ENCODE data around the gene THSD4.

DNA sequence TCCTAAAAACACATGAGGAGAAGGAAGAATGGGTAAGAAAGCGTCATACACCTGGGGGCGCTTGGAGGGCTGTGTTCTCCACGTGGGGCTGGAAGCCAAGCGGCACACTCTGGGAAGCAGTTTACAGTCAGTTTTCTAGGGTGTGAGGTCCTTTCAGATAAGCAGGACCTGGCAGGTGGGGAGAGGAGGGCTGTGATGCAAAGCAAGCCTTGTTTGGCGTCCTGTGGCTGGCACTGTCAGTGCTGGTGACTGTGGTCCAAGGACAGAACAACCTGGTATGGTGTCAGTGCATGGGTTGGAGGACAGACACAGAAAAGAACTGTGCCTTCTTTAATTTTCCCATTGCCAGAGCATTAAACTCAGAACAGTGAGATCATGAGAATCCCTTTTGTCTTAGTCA is 434.4 kb downstream of the THSD4 start:
- no peak for TF ChIP-seq EZH2 (IDR thresholded peaks at IDR 0.05; ENCODE audit: low read length, missing control alignments)
- TF ChIP-seq, protein P1, sequence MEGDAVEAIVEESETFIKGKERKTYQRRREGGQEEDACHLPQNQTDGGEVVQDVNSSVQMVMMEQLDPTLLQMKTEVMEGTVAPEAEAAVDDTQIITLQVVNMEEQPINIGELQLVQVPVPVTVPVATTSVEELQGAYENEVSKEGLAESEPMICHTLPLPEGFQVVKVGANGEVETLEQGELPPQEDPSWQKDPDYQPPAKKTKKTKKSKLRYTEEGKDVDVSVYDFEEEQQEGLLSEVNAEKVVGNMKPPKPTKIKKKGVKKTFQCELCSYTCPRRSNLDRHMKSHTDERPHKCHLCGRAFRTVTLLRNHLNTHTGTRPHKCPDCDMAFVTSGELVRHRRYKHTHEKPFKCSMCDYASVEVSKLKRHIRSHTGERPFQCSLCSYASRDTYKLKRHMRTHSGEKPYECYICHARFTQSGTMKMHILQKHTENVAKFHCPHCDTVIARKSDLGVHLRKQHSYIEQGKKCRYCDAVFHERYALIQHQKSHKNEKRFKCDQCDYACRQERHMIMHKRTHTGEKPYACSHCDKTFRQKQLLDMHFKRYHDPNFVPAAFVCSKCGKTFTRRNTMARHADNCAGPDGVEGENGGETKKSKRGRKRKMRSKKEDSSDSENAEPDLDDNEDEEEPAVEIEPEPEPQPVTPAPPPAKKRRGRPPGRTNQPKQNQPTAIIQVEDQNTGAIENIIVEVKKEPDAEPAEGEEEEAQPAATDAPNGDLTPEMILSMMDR (conservative IDR thresholded peaks at IDR 0.05 in 1 of 2, IDR thresholded peaks at IDR 0.05 in 1 of 2; ENCODE audit: low read depth in 1 of 2, low read length in 2 of 2), result no peak

All from fibroblast of lung (primary cell).